PC-3 (cell line): ENCODE data around the gene ANKS1A. TPM values are rescaled to one million over a fixed set of nuclear protein-coding genes. Genes with fewer than 3 reads are reported as not detected.

Experiments
- ATAC-seq: fragments of 200-7000 bp; cut with Tn5 transposase; 2 replicates; pipeline ENCODE4 v1.9.1; 2020; ENCODE audit warnings: mild to moderate bottlenecking, moderate library complexity
- BruUV-seq: library from RNA; stranded (reverse); fragments of 400-500 nt; replicated peaks from 2 replicates; lab custom pipeline; 2021; lab: Mats Ljungman, UMichigan
- CTCF ChIA-PET: fragments of 300-600 bp; sonication (Branson Sonifier 250); formaldehyde crosslinking; loops from one replicate; lab custom pipeline; 2022; ENCODE audit warnings: antibody characterized with exemption; lab: Charles Lee
- POLR2A ChIA-PET: fragments of 300-600 bp; sonication (Branson Sonifier 250); formaldehyde crosslinking; loops from one replicate; lab custom pipeline; 2022; ENCODE audit warnings: antibody characterized with exemption; ENCODE audit not compliant: unreplicated experiment; lab: Charles Lee
- DNase-seq: peaks from one replicate; pipeline ENCODE4 v3.0.0-alpha.2; 2015
- H2AFZ ChIP-seq: fragments of 300-600 bp; sonication (generic); 2 replicates; pipeline ENCODE4 v1.6.0; 2016; ENCODE audit warnings: antibody characterized with exemption, low read length
- H3F3A ChIP-seq: fragments of 300-600 bp; sonication (generic); one replicate; pipeline ENCODE4 v1.6.0; 2017; ENCODE audit warnings: antibody characterized with exemption, low read length, control low read depth, mild to moderate bottlenecking; ENCODE audit not compliant: unreplicated experiment
- H3K27ac ChIP-seq: fragments of 300-600 bp; sonication (generic); 2 replicates; pipeline ENCODE4 v1.5.1; 2016; ENCODE audit warnings: mild to moderate bottlenecking, low read length
- H3K27me3 ChIP-seq: fragments of 300-600 bp; sonication (generic); 2 replicates; pipeline ENCODE4 v1.6.1; 2016; ENCODE audit warnings: low read length, mixed read lengths
- H3K36me3 ChIP-seq: fragments of 300-600 bp; sonication (generic); 2 replicates; pipeline ENCODE4 v1.6.1; 2016; ENCODE audit warnings: low read depth, mixed run types, low read length, mixed read lengths
- H3K4me1 ChIP-seq: fragments of 300-600 bp; sonication (generic); 2 replicates; pipeline ENCODE4 v1.5.1; 2016; ENCODE audit warnings: low read length; ENCODE audit not compliant: insufficient read depth
- H3K4me2 ChIP-seq: fragments of 300-600 bp; sonication (generic); 2 replicates; pipeline ENCODE4 v1.6.0; 2016; ENCODE audit warnings: low read length
- H3K4me3 ChIP-seq: fragments of 300-600 bp; sonication (generic); 2 replicates; pipeline ENCODE4 v1.5.1; 2016; ENCODE audit warnings: mild to moderate bottlenecking, low read length, mixed read lengths
- H3K79me2 ChIP-seq: fragments of 300-600 bp; sonication (generic); 2 replicates; pipeline ENCODE4 v1.6.1; 2017; ENCODE audit warnings: low read length, mixed read lengths
- H3K9ac ChIP-seq: fragments of 300-600 bp; sonication (generic); 2 replicates; pipeline ENCODE4 v1.6.0; 2016; ENCODE audit warnings: mild to moderate bottlenecking, low read length
- H3K9me2 ChIP-seq: fragments of 300-600 bp; sonication (generic); replicated peaks from 2 replicates; pipeline ENCODE4 v1.6.1; 2016; ENCODE audit warnings: mixed run types, low read length, mixed read lengths
- H3K9me3 ChIP-seq: fragments of 300-600 bp; sonication (generic); 2 replicates; pipeline ENCODE4 v1.6.1; 2016; ENCODE audit warnings: low read length, mixed read lengths
- H4K20me1 ChIP-seq: fragments of 300-600 bp; sonication (generic); 2 replicates; pipeline ENCODE4 v1.6.1; 2016; ENCODE audit warnings: low read length, mixed read lengths
- CTCF ChIP-seq: fragments of 300-600 bp; sonication (generic); conservative IDR thresholded peaks from 2 replicates; pipeline ENCODE4 v1.5.1; 2017; ENCODE audit warnings: antibody characterized with exemption, low read depth, mild to moderate bottlenecking, low read length
- EZH2 ChIP-seq: fragments of 300-600 bp; sonication (generic); IDR thresholded peaks from one replicate; pipeline ENCODE4 v1.6.1; 2017; ENCODE audit warnings: antibody characterized with exemption, mild to moderate bottlenecking, low read length; ENCODE audit not compliant: unreplicated experiment
- EZH2phosphoT487 ChIP-seq: fragments of 300-600 bp; sonication (generic); IDR thresholded peaks from 2 replicates; pipeline ENCODE4 v1.6.1; 2018; ENCODE audit warnings: mild to moderate bottlenecking, antibody characterized with exemption, low read length, borderline replicate concordance
- intact Hi-C: fragments of 100-400 bp; cut with micrococcal nuclease; formaldehyde crosslinking; loops from 2 replicates; pipeline ENCODE4 v1.9.0; 2023
- total RNA-seq: library from RNA; depleted of rRNA; stranded (reverse); fragments of >200 nt; gene quantifications from 2 replicates; pipeline ENCODE4 v1.2.3, GENCODE V29; 2014

The ANKS1A gene
- total RNA-seq, 1 experiment from 2014 or later = 18.8 TPM

GRCh38 chr6:34858681-34859080 lies 30.4 kb upstream of the ANKS1A start:
- Histone ChIP-seq H3K4me2 (no peak overlapping the region), H3K36me3 (peaks cover 39% of the 10 kb centered on the region; the same call in 1 of the 2 replicates), H3K4me3 (no peak overlapping the region), H3K9me2 (no peaks in the 10 kb centered on the region), H3F3A (no peaks in the 10 kb centered on the region), H3K27me3 (no peaks in the 10 kb centered on the region), H3K4me1 (no peaks in the 10 kb centered on the region), H3K9ac (no peak overlapping the region), H4K20me1 (no peaks in the 10 kb centered on the region), H3K79me2 (no peaks in the 10 kb centered on the region), H3K9me3 (no peaks in the 10 kb centered on the region), H2AFZ (no peak overlapping the region), H3K27ac (no peak overlapping the region)
- TF ChIP-seq EZH2phosphoT487 (no peak), CTCF (peak; percentile 44; the same call in 1 of the 2 replicates), EZH2 (no peak)
- BruUV-seq = no TSS peak
- intact Hi-C loops = no loop called here
- ChIA-PET CTCF (no interaction called here), POLR2A (no interaction called here)
- DNase-seq (no peak), ATAC-seq (no peak)

- ATAC-seq (no peak), DNase-seq (no peak)
- H3K27me3 ChIP-seq = no peaks in the 10 kb centered on the region
- H3K36me3 ChIP-seq = peaks cover 45% of the 10 kb centered on the region
- H3K9ac ChIP-seq = no peak overlapping the region
- H3K9me3 ChIP-seq = no peaks in the 10 kb centered on the region
- no peaks in the 10 kb centered on the region for H4K20me1 ChIP-seq
- intact Hi-C loops = no loop called here
- H2AFZ ChIP-seq = no peak overlapping the region
- no peak overlapping the region for H3K27ac ChIP-seq
- no peaks in the 10 kb centered on the region for H3K9me2 ChIP-seq
- POLR2A ChIA-PET = no interaction called here
- no peak for TF ChIP-seq EZH2
- no peak for TF ChIP-seq CTCF
- no peak for TF ChIP-seq EZH2phosphoT487
- no peaks in the 10 kb centered on the region for H3K79me2 ChIP-seq
- CTCF ChIA-PET = interaction anchor here (0.6 kb wide), 1 partner anchor 9 kb away, joined by 3 read pairs; no protein-coding TSS in a partner anchor
- no peaks in the 10 kb centered on the region for H3F3A ChIP-seq
- no peak overlapping the region for H3K4me2 ChIP-seq
- BruUV-seq = no TSS peak
- H3K4me3 ChIP-seq = no peak overlapping the region
- no peaks in the 10 kb centered on the region for H3K4me1 ChIP-seq
Observed at GRCh38 chr6:34859951-34860350, 29.1 kb upstream of the ANKS1A start.

- no peak overlapping the region for H3K4me3 ChIP-seq
- H3K4me2 ChIP-seq = no peak overlapping the region
- ATAC-seq (no peak), DNase-seq (no peak)
- H3F3A ChIP-seq = no peaks in the 10 kb centered on the region
- ChIA-PET POLR2A (no interaction called here), CTCF (no interaction called here)
- intact Hi-C loops = no loop called here
- H4K20me1 ChIP-seq = no peaks in the 10 kb centered on the region
- peaks cover 39% of the 10 kb centered on the region for H3K36me3 ChIP-seq
- BruUV-seq = no TSS peak
- H3K27me3 ChIP-seq = no peaks in the 10 kb centered on the region
- no peaks in the 10 kb centered on the region for H3K4me1 ChIP-seq
- H3K27ac ChIP-seq = no peak overlapping the region
- no peaks in the 10 kb centered on the region for H3K9me2 ChIP-seq
- H3K9ac ChIP-seq = no peak overlapping the region
- H3K9me3 ChIP-seq = no peaks in the 10 kb centered on the region
- no peaks in the 10 kb centered on the region for H3K79me2 ChIP-seq
- TF ChIP-seq EZH2 = no peak
- TF ChIP-seq EZH2phosphoT487 = no peak
- TF ChIP-seq CTCF = no peak
- no peak overlapping the region for H2AFZ ChIP-seq
Observed at GRCh38 chr6:34860776-34861175, 28.3 kb upstream of the ANKS1A start.
